Activated CD4-positive, alpha-beta T cell treated with anti-CD3 and anti-CD28 coated beads, Interleukin-2, amount 50 U/mL, for 16 hours (primary cell): ENCODE results near the gene NCMAP.
"Not testable (repeated sequence)": the region's sequence is repeated elsewhere in the genome, so short reads cannot be mapped to it uniquely, and the experiment has no call there.

ENCODE experiments used
- DNase-seq: peaks from one replicate; pipeline ENCODE4 v3.0.0-alpha.2; 2020

NCMAP gene

GRCh38 chr1:24544239-24544638 is 11.6 kb upstream of the NCMAP start:
- no peak for DNase-seq

GRCh38 chr1:24545662-24546061 is 10.2 kb upstream of the NCMAP start:
- DNase-seq, result no peak

- DNase-seq, result no peak
These were observed 8.7 kb upstream of the NCMAP start for GRCh38 chr1:24547195-24547594.

- DNase-seq, result no peak
These were observed 7.8 kb upstream of the NCMAP start for GRCh38 chr1:24548070-24548469.

GRCh38 chr1:24549210-24549609 is 6.7 kb upstream of the NCMAP start:
- DNase-seq, result not testable (repeated sequence)

- DNase-seq, result no peak
These were observed 4.5 kb upstream of the NCMAP start for GRCh38 chr1:24551290-24551959.

- no peak for DNase-seq
These were observed 3.8 kb upstream of the NCMAP start for GRCh38 chr1:24551960-24552571.

- no peak for DNase-seq
These were observed 2.0 kb upstream of the NCMAP start for GRCh38 chr1:24553931-24554330.

GRCh38 chr1:24554714-24555113 is 1.2 kb upstream of the NCMAP start:
- no peak for DNase-seq

GRCh38 chr1:24556414-24556795 is 518 bp downstream of the NCMAP start:
- DNase-seq, result no peak

GRCh38 chr1:24557220-24557619 is 1.3 kb downstream of the NCMAP start:
- DNase-seq, result no peak

GRCh38 chr1:24557711-24558131 is 1.8 kb downstream of the NCMAP start:
- no peak for DNase-seq

GRCh38 chr1:24558455-24558854 is 2.6 kb downstream of the NCMAP start:
- no peak for DNase-seq

GRCh38 chr1:24558902-24559791 is 3.3 kb downstream of the NCMAP start:
- DNase-seq, result no peak

GRCh38 chr1:24560361-24560760 is 4.5 kb downstream of the NCMAP start:
- no peak for DNase-seq

GRCh38 chr1:24562625-24563024 is 6.7 kb downstream of the NCMAP start:
- no peak for DNase-seq

GRCh38 chr1:24564695-24565094 is 8.8 kb downstream of the NCMAP start:
- DNase-seq, result no peak

GRCh38 chr1:24566236-24566867 is 10.5 kb downstream of the NCMAP start:
- no peak for DNase-seq

- no peak for DNase-seq
These were observed 12.0 kb downstream of the NCMAP start for GRCh38 chr1:24567792-24568388.

GRCh38 chr1:24568475-24568874 is 12.6 kb downstream of the NCMAP start:
- DNase-seq, result no peak

GRCh38 chr1:24570265-24571125 is 14.6 kb downstream of the NCMAP start:
- DNase-seq, result no peak

GRCh38 chr1:24572301-24572700 is 16.4 kb downstream of the NCMAP start:
- no peak for DNase-seq
